Testis (tissue), 3 donors: ENCODE results near the gene TRPC3. TPM values are rescaled to one million over a fixed set of nuclear protein-coding genes. Genes with fewer than 3 reads are reported as not detected.

ENCODE experiments used
- DNase-seq: peaks from one replicate; pipeline ENCODE4 v3.0.0-alpha.2; 2019
- H3K27ac ChIP-seq, 2 donors: fragments of 200-600 bp; sonication (generic); one replicate each; pipeline ENCODE4 v1.5.1; 2019
- H3K27me3 ChIP-seq: fragments of 200-600 bp; sonication (generic); one replicate; pipeline ENCODE4 v1.5.1; 2019
- H3K36me3 ChIP-seq: fragments of 200-600 bp; sonication (generic); one replicate; pipeline ENCODE4 v1.5.1; 2017; ENCODE audit warnings: low read depth; ENCODE audit errors: missing control alignments
- H3K4me1 ChIP-seq: fragments of 200-600 bp; sonication (generic); one replicate; pipeline ENCODE4 v1.5.1; 2019
- H3K4me3 ChIP-seq, 2 donors: fragments of 200-600 bp; sonication (generic); one replicate each; pipeline ENCODE4 v1.5.1; 2017 to 2019
- H3K9me3 ChIP-seq: fragments of 200-600 bp; sonication (generic); one replicate; pipeline ENCODE4 v1.5.1; 2017
- CTCF ChIP-seq, 3 experiments: fragments of 450-650 bp in 2 of 3; fragments of 200-600 bp in 1 of 3; sonication (generic) in 1 of 3; IDR thresholded peaks; one replicate each; pipeline ENCODE4 v1.5.1; 2016 to 2019; ENCODE audit warnings: antibody characterized with exemption in 3 of 3, mild to moderate bottlenecking in 2 of 3, moderate library complexity in 1 of 3
- POLR2A ChIP-seq: fragments of 450-650 bp; IDR thresholded peaks from one replicate; pipeline ENCODE4 v1.6.1; 2017; ENCODE audit warnings: antibody characterized with exemption, mild to moderate bottlenecking, moderate library complexity
- WGBS, 2 donors: methylation state at CpG; one replicate each; pipeline ENCODE4 v1.1.5; 2018; 5-methylcytosine and 5-hydroxymethylcytosine counted together
- intact Hi-C: fragments of 100-400 bp; cut with DNase I; formaldehyde crosslinking; loops from one replicate; pipeline ENCODE4 v1.15.1; 2023; ENCODE audit warnings: low total_unique reads
- polyA plus RNA-seq: library from polyadenylated mRNA; stranded (reverse); fragments of 350-450 nt; fragmentation: Illumina TruSeq; extraction: RNeasy Lipid Tissue Mini Kit (QIAGEN cat#74804); gene quantifications from one replicate; pipeline ENCODE4 v1.2.3, GENCODE V29; 2014; ENCODE audit warnings: low read depth, low replicate concordance; ENCODE audit not compliant: insufficient read depth
- total RNA-seq, 2 donors: library from RNA; depleted of rRNA; stranded (reverse); fragments of >200 nt; gene quantifications; one replicate each; pipeline ENCODE4 v1.2.3, GENCODE V29; 2016

The TRPC3 gene
- total and polyA plus RNA-seq, 3 donors from 2014 or later = 0.57 to 3.7 (median 1.9) TPM

GRCh38 chr4:121977251-121978171 lies 25.7 kb upstream of the TRPC3 start:
- no peaks in the 10 kb centered on the region for H3K9me3 ChIP-seq
- no peak for DNase-seq
- 46 to 57% methylated on average over 8 to 9 of the region's 9 CpGs for WGBS, 2 donors

GRCh38 chr4:121975784-121976183 lies 23.9 kb upstream of the TRPC3 start:
- intact Hi-C loops = no loop called here
- Histone ChIP-seq H3K27me3 (no peaks in the 10 kb centered on the region), H3K4me3 (no peak overlapping the region), H3K27ac (no peak overlapping the region), H3K4me1 (no peaks in the 10 kb centered on the region), H3K9me3 (no peaks in the 10 kb centered on the region), H3K36me3 (no peaks in the 10 kb centered on the region)
- 71 to 83% methylated on average over 2 of the region's 2 CpGs for WGBS, 2 donors
- no peak for TF ChIP-seq POLR2A
- TF ChIP-seq CTCF (IDR thresholded peaks at IDR 0.05) = no peak
- no peak for DNase-seq

More at GRCh38 chr4:121977251-121978171, 25.7 kb upstream of the TRPC3 start:
- Histone ChIP-seq H3K4me3 (no peak overlapping the region), H3K27ac (no peak overlapping the region), H3K27me3 (no peaks in the 10 kb centered on the region), H3K4me1 (no peaks in the 10 kb centered on the region), H3K36me3 (no peaks in the 10 kb centered on the region)
- no peak for TF ChIP-seq POLR2A
- no peak for TF ChIP-seq CTCF (IDR thresholded peaks at IDR 0.05)
- intact Hi-C loops = no loop called here

GRCh38 chr4:121973816-121974215 lies 22.0 kb upstream of the TRPC3 start:
- Histone ChIP-seq H3K4me1 (no peaks in the 10 kb centered on the region), H3K27ac (no peak overlapping the region), H3K9me3 (no peaks in the 10 kb centered on the region), H3K27me3 (no peaks in the 10 kb centered on the region), H3K4me3 (no peak overlapping the region), H3K36me3 (no peaks in the 10 kb centered on the region)
- 39 to 40% methylated on average over 4 of the region's 4 CpGs for WGBS, 2 donors
- intact Hi-C loops = no loop called here
- TF ChIP-seq CTCF (IDR thresholded peaks at IDR 0.05) (no peak), POLR2A (no peak)
- no peak for DNase-seq

GRCh38 chr4:121968859-121969258 lies 17.0 kb upstream of the TRPC3 start:
- intact Hi-C loops = no loop called here
- WGBS, 2 donors = 78 to 86% methylated on average over 1 of the region's 1 CpG

More at GRCh38 chr4:121968859-121969258, 17.0 kb upstream of the TRPC3 start:
- DNase-seq = no peak
- TF ChIP-seq CTCF (IDR thresholded peaks at IDR 0.05) = no peak
- TF ChIP-seq POLR2A = no peak
- no peak overlapping the region for H3K27ac ChIP-seq
- no peaks in the 10 kb centered on the region for H3K27me3 ChIP-seq
- no peak overlapping the region for H3K4me3 ChIP-seq
- H3K36me3 ChIP-seq = no peaks in the 10 kb centered on the region
- H3K9me3 ChIP-seq = no peaks in the 10 kb centered on the region
- H3K4me1 ChIP-seq = no peaks in the 10 kb centered on the region
